ENCODE data around the gene PIP4K2A.

GRCh38 chr10:22625516-22626290 is 88.7 kb downstream of the PIP4K2A start:
- TF ChIP-seq, protein P1, sequence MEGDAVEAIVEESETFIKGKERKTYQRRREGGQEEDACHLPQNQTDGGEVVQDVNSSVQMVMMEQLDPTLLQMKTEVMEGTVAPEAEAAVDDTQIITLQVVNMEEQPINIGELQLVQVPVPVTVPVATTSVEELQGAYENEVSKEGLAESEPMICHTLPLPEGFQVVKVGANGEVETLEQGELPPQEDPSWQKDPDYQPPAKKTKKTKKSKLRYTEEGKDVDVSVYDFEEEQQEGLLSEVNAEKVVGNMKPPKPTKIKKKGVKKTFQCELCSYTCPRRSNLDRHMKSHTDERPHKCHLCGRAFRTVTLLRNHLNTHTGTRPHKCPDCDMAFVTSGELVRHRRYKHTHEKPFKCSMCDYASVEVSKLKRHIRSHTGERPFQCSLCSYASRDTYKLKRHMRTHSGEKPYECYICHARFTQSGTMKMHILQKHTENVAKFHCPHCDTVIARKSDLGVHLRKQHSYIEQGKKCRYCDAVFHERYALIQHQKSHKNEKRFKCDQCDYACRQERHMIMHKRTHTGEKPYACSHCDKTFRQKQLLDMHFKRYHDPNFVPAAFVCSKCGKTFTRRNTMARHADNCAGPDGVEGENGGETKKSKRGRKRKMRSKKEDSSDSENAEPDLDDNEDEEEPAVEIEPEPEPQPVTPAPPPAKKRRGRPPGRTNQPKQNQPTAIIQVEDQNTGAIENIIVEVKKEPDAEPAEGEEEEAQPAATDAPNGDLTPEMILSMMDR (IDR thresholded peaks at IDR 0.05): no peak
- no peak for TF ChIP-seq POLR2A (IDR thresholded peaks at IDR 0.05)

Measured in prostate gland (tissue), 2 donors.